ENCODE measurements around the gene SLC66A2.

The SLC66A2 gene

DNA sequence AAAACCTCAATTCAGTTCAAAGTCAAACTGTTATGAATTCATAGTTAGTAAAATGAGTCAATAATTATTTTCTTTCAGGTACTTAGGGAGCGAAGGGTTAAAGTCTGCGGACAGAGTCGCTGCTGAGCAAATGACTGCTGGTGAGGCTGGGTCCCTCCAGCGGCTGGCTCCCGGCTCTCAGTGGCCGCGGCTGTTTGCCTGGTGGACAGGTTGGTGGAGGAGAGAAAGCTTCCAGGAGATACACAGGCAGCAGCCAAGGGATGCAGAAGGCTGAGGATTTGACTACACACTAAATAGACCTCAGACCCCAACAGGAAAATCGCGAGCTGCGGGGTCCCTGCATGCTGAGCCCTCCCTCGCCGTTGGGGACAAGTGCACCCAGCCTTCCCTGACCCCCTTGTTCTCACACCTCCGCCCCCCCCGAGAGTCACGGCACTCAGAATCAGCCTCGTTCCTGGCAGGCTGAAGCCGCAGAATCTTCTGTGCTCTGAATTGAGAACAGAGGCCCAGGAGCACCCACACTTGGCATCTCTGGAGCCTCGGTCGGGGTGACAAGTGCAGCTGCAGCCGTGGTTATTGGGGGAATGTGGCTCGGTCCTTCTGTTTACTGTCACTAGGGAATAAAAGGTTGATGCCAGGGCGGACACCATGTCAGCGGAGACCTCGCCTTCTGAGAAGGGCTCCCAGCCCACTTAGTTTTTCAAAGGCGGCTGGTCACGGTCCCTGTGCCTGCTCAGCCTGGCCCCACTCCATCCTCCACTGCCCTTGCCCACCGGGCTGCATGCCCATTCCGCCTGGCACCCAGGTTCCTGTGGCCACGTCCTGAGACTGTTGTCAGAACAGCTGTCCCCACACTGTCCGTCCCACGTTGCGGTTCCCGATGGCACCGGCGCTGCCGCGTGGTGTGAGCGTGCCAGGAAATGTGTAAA lies 74.0 kb downstream of the SLC66A2 start:
- no peaks in the 10 kb centered on the region for H3K4me1 Mint-ChIP-seq
- DNase-seq (ENCODE audit: low spot score in 2 of 2): no peak
- H3K27ac Mint-ChIP-seq (ENCODE audit: low read depth): no peak overlapping the region
- H3K4me3 Mint-ChIP-seq: no peak overlapping the region
- no peaks in the 10 kb centered on the region for H3K9me3 Mint-ChIP-seq
- H3K36me3 Mint-ChIP-seq (ENCODE audit: insufficient read depth): no peaks in the 10 kb centered on the region
- ATAC-seq (replicated peaks; ENCODE audit: extremely low read depth, poor library complexity, severe bottlenecking): no peak
- no peaks in the 10 kb centered on the region for H3K27me3 Mint-ChIP-seq

DNA sequence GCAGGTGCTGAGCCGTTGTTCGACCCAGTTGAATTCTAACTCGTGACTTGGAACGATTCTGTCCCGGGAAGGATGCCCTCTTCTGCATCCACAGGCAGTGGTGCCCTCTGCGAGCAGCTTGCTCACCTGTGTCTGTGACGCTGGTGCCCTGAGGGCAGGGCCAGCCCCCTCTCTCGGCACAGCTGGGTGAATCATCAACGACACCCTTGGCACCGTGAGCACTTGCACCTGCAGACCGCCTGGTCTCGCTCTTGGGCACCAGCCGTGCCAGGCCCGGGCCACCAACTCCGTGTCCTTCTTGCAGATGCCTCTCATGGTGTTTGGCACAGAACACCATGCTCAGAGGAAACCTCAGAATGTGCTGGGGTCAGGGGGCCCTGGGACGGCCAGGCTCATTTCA lies 75.0 kb downstream of the SLC66A2 start:
- Mint-ChIP-seq H3K27me3 (no peaks in the 10 kb centered on the region), H3K27ac (ENCODE audit: low read depth) (no peak overlapping the region), H3K4me1 (no peaks in the 10 kb centered on the region), H3K4me3 (no peak overlapping the region), H3K9me3 (no peaks in the 10 kb centered on the region), H3K36me3 (ENCODE audit: insufficient read depth) (no peaks in the 10 kb centered on the region)
- no peak for DNase-seq (ENCODE audit: low spot score in 2 of 2)
- ATAC-seq (replicated peaks; ENCODE audit: extremely low read depth, poor library complexity, severe bottlenecking): no peak

GRCh38 chr18:79875931-79876461 lies 75.5 kb downstream of the SLC66A2 start:
- H3K4me3 Mint-ChIP-seq: no peak overlapping the region
- ATAC-seq (replicated peaks; ENCODE audit: extremely low read depth, poor library complexity, severe bottlenecking) (no peak), DNase-seq (ENCODE audit: low spot score in 2 of 2) (no peak)

GRCh38 chr18:79875531-79875919 lies 75.9 kb downstream of the SLC66A2 start:
- ATAC-seq (replicated peaks; ENCODE audit: extremely low read depth, poor library complexity, severe bottlenecking) (no peak), DNase-seq (ENCODE audit: low spot score in 2 of 2) (no peak)
- Mint-ChIP-seq H3K9me3 (no peaks in the 10 kb centered on the region), H3K27me3 (no peaks in the 10 kb centered on the region), H3K36me3 (ENCODE audit: insufficient read depth) (no peaks in the 10 kb centered on the region), H3K4me3 (no peak overlapping the region), H3K27ac (ENCODE audit: low read depth) (no peak overlapping the region), H3K4me1 (no peaks in the 10 kb centered on the region)

More at GRCh38 chr18:79875931-79876461, 75.5 kb downstream of the SLC66A2 start:
- no peaks in the 10 kb centered on the region for H3K36me3 Mint-ChIP-seq (ENCODE audit: insufficient read depth)
- H3K4me1 Mint-ChIP-seq: no peaks in the 10 kb centered on the region
- no peak overlapping the region for H3K27ac Mint-ChIP-seq (ENCODE audit: low read depth)
- no peaks in the 10 kb centered on the region for H3K27me3 Mint-ChIP-seq
- H3K9me3 Mint-ChIP-seq: no peaks in the 10 kb centered on the region

DNA sequence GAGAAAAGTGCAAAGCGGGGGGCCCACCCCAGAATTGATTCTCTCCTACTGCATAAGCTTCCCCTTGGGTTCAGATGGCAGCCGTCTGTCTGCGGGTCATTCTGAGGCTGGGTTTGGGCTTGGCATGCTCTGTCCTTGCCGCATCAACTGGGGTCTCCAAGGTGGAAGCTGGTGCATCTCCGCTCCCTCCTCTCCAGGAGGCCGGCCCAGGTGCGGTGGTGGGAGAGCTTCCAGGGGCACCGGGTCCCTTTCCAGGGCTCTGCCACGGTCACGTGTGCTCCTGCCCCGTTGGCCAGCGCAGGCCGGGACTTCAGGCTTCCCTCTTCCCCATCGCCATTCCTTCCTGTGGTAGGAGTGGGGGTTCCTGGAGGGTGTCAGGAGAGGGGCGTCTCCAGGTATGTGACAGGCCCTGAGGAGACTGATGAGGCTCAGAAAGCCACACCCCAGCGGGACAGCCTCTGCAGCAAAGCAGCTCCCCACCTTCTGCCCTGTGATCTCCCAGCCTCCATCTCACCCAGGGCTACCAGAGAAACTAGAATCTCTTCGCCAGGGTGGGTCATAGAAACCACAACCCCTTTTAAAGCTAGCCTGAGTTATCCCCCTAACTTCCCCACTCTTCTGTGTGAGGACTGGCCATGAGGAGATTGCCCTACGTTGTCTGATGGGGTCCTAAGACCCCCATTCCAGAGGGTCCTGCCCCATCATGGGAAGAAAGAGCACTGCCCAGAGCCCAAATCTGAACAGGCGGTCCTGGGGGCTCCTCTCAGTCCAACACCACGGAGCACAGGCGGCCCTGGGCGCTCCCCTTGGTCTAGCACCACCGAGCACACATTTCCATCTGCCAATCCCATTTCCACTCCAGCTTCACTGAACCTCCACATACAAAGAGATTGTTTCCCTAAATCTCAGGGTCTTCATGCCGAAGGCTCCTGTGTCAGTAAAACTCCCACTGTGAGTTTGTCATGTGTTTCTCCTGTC lies 76.6 kb downstream of the SLC66A2 start:
- H3K27me3 Mint-ChIP-seq: no peaks in the 10 kb centered on the region
- no peaks in the 10 kb centered on the region for H3K36me3 Mint-ChIP-seq (ENCODE audit: insufficient read depth)
- H3K4me1 Mint-ChIP-seq: no peaks in the 10 kb centered on the region
- no peak overlapping the region for H3K27ac Mint-ChIP-seq (ENCODE audit: low read depth)
- ATAC-seq (replicated peaks; ENCODE audit: extremely low read depth, poor library complexity, severe bottlenecking) (no peak), DNase-seq (ENCODE audit: low spot score in 2 of 2) (no peak)
- no peak overlapping the region for H3K4me3 Mint-ChIP-seq
- no peaks in the 10 kb centered on the region for H3K9me3 Mint-ChIP-seq

DNA sequence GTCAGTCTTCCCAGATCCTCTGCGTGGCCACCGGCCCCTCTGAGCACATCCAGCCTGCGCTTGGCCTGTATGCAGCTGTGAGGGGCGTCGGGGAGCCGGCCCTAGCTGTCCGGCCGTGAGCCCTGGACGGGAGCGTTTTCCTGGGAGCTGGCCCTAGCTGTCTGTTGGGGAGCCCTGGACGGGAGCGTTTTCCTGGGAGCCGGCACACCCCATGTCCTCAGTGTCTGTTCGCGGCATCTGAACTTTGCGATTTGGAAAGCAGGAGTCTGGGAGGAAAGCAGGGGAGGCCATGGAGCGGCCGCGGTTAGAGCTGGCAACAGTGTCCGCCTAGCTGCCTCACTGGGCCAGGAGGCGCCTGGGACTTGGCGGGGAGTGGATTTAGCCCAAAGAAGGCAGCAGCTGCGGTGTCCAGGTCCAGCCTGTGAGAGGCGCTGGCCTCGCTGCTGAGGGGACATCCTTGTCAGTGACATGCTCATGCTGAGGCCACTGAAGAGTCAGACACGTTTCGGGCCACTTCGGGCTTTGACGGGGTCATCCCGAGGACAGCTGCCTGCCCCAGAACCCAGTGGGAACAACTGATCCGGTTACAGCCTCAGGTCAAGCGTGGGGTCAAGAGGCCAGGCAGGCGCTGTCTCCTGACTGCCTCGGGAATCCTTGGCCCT lies 77.9 kb downstream of the SLC66A2 start:
- H3K36me3 Mint-ChIP-seq (ENCODE audit: insufficient read depth): no peaks in the 10 kb centered on the region
- no peaks in the 10 kb centered on the region for H3K4me1 Mint-ChIP-seq
- H3K27ac Mint-ChIP-seq (ENCODE audit: low read depth): no peak overlapping the region
- ATAC-seq (replicated peaks; ENCODE audit: extremely low read depth, poor library complexity, severe bottlenecking) (no peak), DNase-seq (ENCODE audit: low spot score in 2 of 2) (no peak)
- no peaks in the 10 kb centered on the region for H3K9me3 Mint-ChIP-seq
- H3K27me3 Mint-ChIP-seq: no peaks in the 10 kb centered on the region
- H3K4me3 Mint-ChIP-seq: no peak overlapping the region

DNA sequence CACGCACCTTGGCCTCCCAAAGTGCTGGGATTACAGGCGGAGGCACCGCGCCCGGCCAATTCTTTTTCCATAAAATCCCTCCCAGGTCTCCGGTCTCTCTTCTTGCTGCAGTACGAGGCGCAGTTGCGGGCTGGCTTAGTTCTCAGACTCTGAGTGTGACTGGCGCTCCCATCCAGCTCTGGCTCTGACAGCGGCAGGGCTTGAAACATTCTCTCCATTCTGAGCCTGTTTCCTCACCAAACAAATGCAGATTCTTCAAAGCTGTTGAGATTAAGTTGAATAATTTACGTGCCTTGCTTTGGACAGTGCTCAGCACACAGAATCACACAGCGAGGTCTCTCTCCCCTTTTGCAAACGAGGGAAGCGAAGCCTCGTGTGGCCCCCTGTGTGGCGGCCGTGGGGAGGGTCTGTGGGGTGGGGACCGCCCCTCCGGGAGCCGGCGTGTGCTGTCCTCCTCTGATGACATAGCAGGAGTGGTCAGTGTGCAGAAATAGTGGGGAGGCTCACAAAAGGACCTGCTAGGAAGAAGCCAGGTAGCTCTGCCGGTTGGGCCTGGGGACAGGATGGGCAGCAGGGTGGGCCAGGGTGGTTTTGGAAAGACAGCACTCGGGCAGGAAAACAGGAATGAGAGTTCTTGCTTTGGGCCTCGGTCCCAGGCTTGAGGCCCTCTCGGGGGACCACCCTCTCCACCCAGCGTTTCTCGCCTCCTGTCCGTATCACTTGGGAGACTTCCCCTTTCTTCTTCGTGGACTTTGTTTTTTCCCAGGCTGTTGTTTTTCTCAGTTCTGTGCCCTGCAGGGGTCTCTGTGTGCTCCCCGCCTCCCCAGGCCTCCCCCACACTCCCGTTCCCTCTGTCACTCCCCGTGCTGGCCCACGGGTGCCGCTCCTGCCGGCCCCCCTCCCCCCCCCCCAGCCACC lies 78.7 kb downstream of the SLC66A2 start:
- H3K27me3 Mint-ChIP-seq: no peaks in the 10 kb centered on the region
- H3K4me1 Mint-ChIP-seq: no peaks in the 10 kb centered on the region
- DNase-seq (ENCODE audit: low spot score in 2 of 2) (no peak), ATAC-seq (replicated peaks; ENCODE audit: extremely low read depth, poor library complexity, severe bottlenecking) (no peak)
- H3K27ac Mint-ChIP-seq (ENCODE audit: low read depth): no peak overlapping the region
- H3K9me3 Mint-ChIP-seq: no peaks in the 10 kb centered on the region
- H3K36me3 Mint-ChIP-seq (ENCODE audit: insufficient read depth): no peaks in the 10 kb centered on the region
- H3K4me3 Mint-ChIP-seq: no peak overlapping the region

- Mint-ChIP-seq H3K4me1 (no peaks in the 10 kb centered on the region), H3K4me3 (no peak overlapping the region)
- no peak for ATAC-seq (replicated peaks; ENCODE audit: extremely low read depth, poor library complexity, severe bottlenecking)
These were observed 79.9 kb downstream of the SLC66A2 start for GRCh38 chr18:79871481-79872091.

DNA sequence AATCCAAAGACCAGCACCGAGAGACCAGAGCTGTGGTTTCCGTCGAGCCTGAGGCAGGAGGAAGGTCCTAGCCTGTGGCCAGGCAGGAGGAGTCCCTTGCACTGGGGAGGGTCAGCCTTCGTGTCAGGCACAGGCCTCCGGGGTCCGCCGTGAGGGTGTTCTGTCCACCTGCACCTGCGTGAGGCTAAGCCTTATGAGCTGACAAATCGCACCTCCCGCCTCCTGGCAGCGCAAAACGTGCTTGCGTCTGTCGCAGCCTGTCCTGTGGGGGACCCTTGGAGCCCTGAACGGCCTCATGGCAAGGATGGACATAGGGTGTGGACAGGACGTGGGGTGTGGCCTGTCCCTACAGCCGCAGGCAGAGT lies 80.4 kb downstream of the SLC66A2 start:
- no peak for ATAC-seq (replicated peaks; ENCODE audit: extremely low read depth, poor library complexity, severe bottlenecking)
- Mint-ChIP-seq H3K27ac (ENCODE audit: low read depth) (no peak overlapping the region), H3K9me3 (no peaks in the 10 kb centered on the region), H3K27me3 (no peaks in the 10 kb centered on the region), H3K4me1 (no peaks in the 10 kb centered on the region), H3K36me3 (ENCODE audit: insufficient read depth) (no peaks in the 10 kb centered on the region), H3K4me3 (no peak overlapping the region)
- DNase-seq (ENCODE audit: low spot score in 2 of 2): no peak

More at GRCh38 chr18:79871481-79872091, 79.9 kb downstream of the SLC66A2 start:
- Mint-ChIP-seq H3K36me3 (ENCODE audit: insufficient read depth) (no peaks in the 10 kb centered on the region), H3K27ac (ENCODE audit: low read depth) (no peak overlapping the region), H3K9me3 (no peaks in the 10 kb centered on the region), H3K27me3 (no peaks in the 10 kb centered on the region)
- DNase-seq (ENCODE audit: low spot score in 2 of 2): no peak

- Mint-ChIP-seq H3K27me3 (no peaks in the 10 kb centered on the region), H3K36me3 (ENCODE audit: insufficient read depth) (no peaks in the 10 kb centered on the region), H3K9me3 (no peaks in the 10 kb centered on the region), H3K4me3 (no peak overlapping the region), H3K27ac (ENCODE audit: low read depth) (no peak overlapping the region), H3K4me1 (no peaks in the 10 kb centered on the region)
- ATAC-seq (replicated peaks; ENCODE audit: extremely low read depth, poor library complexity, severe bottlenecking): no peak
- DNase-seq (ENCODE audit: low spot score in 2 of 2): no peak
These were observed 81.0 kb downstream of the SLC66A2 start for GRCh38 chr18:79870301-79871025.

All from central memory CD8-positive, alpha-beta T cell (primary cell).